Hepatocyte (in vitro differentiated cells): ENCODE measurements around the gene DRAXIN.

Source experiments
- CTCF ChIP-seq: fragments of 200-600 bp; sonication (generic); IDR thresholded peaks from 2 replicates; pipeline ENCODE4 v1.5.1; 2016; ENCODE audit warnings: antibody characterized with exemption, mild to moderate bottlenecking; ENCODE audit not compliant: poor library complexity
- EZH2 ChIP-seq: fragments of 200-600 bp; sonication (generic); IDR thresholded peaks from 2 replicates; pipeline ENCODE4 v1.6.1; 2016; ENCODE audit warnings: antibody characterized with exemption, mild to moderate bottlenecking, borderline replicate concordance

- TF ChIP-seq CTCF, result no peak
- TF ChIP-seq EZH2, result no peak
Observed at GRCh38 chr1:11703357-11704193, 12.1 kb downstream of the DRAXIN start.
